Adrenal gland (tissue), 5 donors: ENCODE measurements around the gene RAB27A.

Experiments used
- CTCF ChIP-seq, 6 experiments: fragments of 450-650 bp in 4 of 6; fragments of 200-600 bp in 2 of 6; sonication (generic) in 1 of 6; IDR thresholded peaks; 1 replicate in 5 of 6; 2 replicates in 1 of 6; pipeline versions ENCODE4 v1.5.1 to v1.8.0; 2016 to 2021; ENCODE audit warnings: antibody characterized with exemption in 6 of 6, mild to moderate bottlenecking in 2 of 6, moderate library complexity in 1 of 6
- POLR2A ChIP-seq, 2 donors: fragments of 450-650 bp; IDR thresholded peaks; one replicate each; pipeline ENCODE4 v1.6.1; 2017; ENCODE audit warnings: antibody characterized with exemption in 2 of 2, mild to moderate bottlenecking in 2 of 2, moderate library complexity in 1 of 2
- donor health status: DM: no; HTN: no; CAD: no.

GRCh38 chr15:55253580-55253979 is 36.0 kb downstream of the RAB27A start:
- TF ChIP-seq CTCF (IDR thresholded peaks at IDR 0.05): no peak
- no peak for TF ChIP-seq POLR2A (IDR thresholded peaks at IDR 0.05)
